ENCODE results near the gene SYN1.
A peak's percentile ranks its signal among the peaks of the same experiment; 100 is the strongest.
"Not testable (repeated sequence)": the region's sequence is repeated elsewhere in the genome, so short reads cannot be mapped to it uniquely, and the experiment has no call there.

Gene SYN1

GRCh38 chrX:47619486-47620302 is at the start of gene SYN1:
TSS of gene SYN1 (minus strand) at chrX:47619857. CDS start at chrX:47619728, 129 bp downstream.
- DNase-seq, result peak; percentile 56

GRCh38 chrX:47665797-47666196 is 46.1 kb upstream of the SYN1 start:
- not testable (repeated sequence) for DNase-seq

GRCh38 chrX:47664737-47665136 is 45.1 kb upstream of the SYN1 start:
- no peak for DNase-seq

- DNase-seq, result no peak
These were observed 42.5 kb upstream of the SYN1 start for GRCh38 chrX:47662144-47662657.

- DNase-seq, result no peak
These were observed 41.9 kb upstream of the SYN1 start for GRCh38 chrX:47661539-47661938.

- no peak for DNase-seq
These were observed 39.7 kb upstream of the SYN1 start for GRCh38 chrX:47659421-47659726.

GRCh38 chrX:47658684-47659420 is 39.2 kb upstream of the SYN1 start, which contains the start of gene UXT:
TSS of gene UXT (minus strand) at chrX:47659180. CDS start at chrX:47658927, 253 bp downstream.
- peak; percentile 86 for DNase-seq

- no peak for DNase-seq
These were observed 38.6 kb upstream of the SYN1 start for GRCh38 chrX:47658301-47658683.

- no peak for DNase-seq
These were observed 31.6 kb upstream of the SYN1 start for GRCh38 chrX:47651043-47651905.

- DNase-seq, result peak; percentile 91
These were observed 30.7 kb upstream of the SYN1 start, which contains the start of gene ELK1 for GRCh38 chrX:47650164-47651042. TSS of gene ELK1 (minus strand) at chrX:47650563. CDS start at chrX:47641441, 9,122 bp downstream.

- no peak for DNase-seq
These were observed 30.1 kb upstream of the SYN1 start for GRCh38 chrX:47649781-47650163.

GRCh38 chrX:47649271-47649670 is 29.6 kb upstream of the SYN1 start:
- no peak for DNase-seq

GRCh38 chrX:47648376-47648775 is 28.7 kb upstream of the SYN1 start:
- DNase-seq, result no peak

- no peak for DNase-seq
These were observed 27.0 kb upstream of the SYN1 start for GRCh38 chrX:47646636-47647035.

- no peak for DNase-seq
These were observed 25.9 kb upstream of the SYN1 start for GRCh38 chrX:47645530-47645929.

GRCh38 chrX:47644557-47645091 is 25.0 kb upstream of the SYN1 start:
- DNase-seq, result no peak

- DNase-seq, result no peak
These were observed 24.3 kb upstream of the SYN1 start for GRCh38 chrX:47643926-47644325.

GRCh38 chrX:47638816-47639215 is 19.2 kb upstream of the SYN1 start:
- no peak for DNase-seq

- DNase-seq, result no peak
These were observed 18.0 kb upstream of the SYN1 start for GRCh38 chrX:47637546-47638195.

- DNase-seq, result no peak
These were observed 15.4 kb upstream of the SYN1 start for GRCh38 chrX:47634871-47635575.

All from DMS79 treated with DMSO at 0.1 percent for 48 hours (cell line).